ENCODE data around the gene DOK1.
"Not testable (repeated sequence)": the region's sequence is repeated elsewhere in the genome, so short reads cannot be mapped to it uniquely, and the experiment has no call there.

DOK1 gene

DNA sequence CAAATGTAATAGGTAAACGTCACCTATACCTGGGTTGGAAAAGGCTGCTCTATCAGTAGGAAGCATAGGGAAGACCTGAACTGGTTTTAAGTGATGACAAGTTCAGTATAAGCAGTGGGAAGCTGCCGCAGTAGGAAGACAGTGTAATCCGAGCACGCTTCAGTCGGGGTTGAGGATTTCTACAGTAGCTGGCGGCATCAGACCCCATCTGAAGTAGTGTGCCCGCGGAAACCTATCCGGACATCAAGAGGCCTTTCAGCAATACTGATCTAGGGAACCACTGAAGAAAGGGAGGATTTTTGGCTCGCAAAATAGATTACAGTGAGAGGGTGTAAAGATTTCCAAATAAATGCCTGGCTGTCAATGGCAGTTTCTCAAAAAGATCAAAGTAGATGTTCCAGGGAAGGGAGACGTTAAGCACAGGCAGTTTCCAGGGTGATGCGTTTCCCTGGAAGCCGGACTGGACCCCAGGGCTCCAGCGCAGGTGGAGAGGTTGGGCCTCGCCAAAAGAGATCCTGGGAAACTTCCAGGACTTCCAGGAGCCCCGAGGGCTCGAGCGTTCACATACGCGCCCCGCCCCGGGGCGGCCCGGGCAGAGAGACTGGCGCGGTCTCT, 6.1 kb upstream of the DOK1 start:
- DNase-seq (ENCODE audit: low read depth, low spot score), result no peak

DNA sequence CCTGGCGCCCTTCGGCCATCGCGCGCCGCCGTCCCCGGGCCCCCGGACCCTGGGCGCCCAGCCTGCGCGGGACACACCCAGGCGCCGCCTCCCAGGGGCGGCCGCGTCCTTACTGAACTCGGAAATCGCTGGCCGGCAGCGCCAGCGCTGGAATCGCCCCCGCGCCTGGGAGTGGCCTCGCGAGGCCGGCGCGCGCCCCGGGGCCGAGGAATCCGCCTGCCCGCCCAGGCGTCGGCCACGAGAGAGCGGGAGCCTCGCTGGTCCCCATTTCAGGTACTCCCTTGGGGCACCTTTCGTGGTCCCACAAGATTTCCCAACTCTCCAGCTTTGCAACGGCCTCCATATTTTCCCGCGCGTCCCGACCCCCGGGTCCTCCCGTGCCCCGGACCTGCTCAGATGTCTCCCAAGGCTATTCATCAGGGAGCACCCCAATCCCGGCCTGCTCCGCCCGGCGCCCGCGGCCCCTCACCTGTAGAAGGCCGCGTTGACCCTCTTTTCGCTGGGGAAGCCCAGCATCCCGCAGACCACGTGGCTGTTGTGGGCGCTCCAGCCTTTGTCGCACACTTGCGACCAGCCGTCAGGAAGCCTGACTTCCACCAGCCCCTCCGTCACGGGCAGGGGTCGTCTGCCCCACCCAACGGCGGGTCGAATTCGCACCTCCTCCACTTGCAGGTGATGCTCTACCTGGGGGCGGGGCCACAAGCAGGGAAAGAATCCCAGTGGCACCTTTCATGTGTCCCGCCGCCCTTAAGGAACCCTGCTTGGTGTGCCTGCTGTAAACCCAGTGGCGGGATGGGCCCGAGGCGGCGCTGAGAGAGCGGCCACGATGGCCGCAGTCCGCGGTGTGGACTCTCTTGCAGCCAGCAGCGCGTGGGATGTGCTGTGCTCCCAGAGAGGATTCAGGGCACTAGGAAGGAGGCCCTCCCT, 5.4 kb upstream of the DOK1 start:
- no peak for DNase-seq (ENCODE audit: low read depth, low spot score)

DNA sequence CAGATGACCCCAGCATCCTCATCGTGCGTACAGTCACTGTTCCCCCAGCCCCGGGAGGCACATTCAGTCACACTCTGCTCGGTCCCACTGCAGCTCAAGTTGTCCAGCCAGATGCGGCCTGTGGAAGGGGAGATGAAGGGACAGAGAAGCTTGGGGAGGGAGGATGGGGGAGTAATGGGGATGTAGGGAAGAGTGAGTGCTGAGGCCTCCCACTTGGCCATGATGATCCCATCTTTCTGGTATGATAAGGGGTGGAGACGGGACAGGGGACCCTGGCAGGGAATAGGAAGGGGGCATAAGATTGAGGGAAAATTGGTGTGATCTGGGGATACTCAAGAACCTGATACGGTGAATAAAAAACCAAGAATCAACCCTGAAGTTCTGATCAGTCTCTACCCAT, 4.3 kb upstream of the DOK1 start:
- DNase-seq (ENCODE audit: low read depth, low spot score), result no peak

DNA sequence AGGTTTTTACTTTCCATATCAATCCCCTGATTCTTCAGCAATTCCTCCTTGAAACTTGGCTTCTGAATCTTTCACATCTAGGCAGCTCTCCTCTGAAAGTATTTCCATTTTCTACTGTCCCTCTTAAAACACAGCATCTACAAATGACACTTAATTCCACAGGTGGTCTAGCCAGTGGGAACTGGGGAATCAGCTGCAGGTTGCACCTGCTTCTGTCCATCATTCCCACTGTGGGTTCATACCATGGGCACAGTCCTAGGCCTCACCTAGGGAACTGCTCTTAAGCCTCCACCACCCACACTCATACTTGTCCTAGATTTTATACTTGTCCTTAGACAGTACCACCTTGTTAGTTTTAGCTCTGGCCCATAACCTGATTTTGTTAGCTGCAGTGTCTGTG, 3.0 kb upstream of the DOK1 start:
- DNase-seq (ENCODE audit: low read depth, low spot score), result no peak

DNA sequence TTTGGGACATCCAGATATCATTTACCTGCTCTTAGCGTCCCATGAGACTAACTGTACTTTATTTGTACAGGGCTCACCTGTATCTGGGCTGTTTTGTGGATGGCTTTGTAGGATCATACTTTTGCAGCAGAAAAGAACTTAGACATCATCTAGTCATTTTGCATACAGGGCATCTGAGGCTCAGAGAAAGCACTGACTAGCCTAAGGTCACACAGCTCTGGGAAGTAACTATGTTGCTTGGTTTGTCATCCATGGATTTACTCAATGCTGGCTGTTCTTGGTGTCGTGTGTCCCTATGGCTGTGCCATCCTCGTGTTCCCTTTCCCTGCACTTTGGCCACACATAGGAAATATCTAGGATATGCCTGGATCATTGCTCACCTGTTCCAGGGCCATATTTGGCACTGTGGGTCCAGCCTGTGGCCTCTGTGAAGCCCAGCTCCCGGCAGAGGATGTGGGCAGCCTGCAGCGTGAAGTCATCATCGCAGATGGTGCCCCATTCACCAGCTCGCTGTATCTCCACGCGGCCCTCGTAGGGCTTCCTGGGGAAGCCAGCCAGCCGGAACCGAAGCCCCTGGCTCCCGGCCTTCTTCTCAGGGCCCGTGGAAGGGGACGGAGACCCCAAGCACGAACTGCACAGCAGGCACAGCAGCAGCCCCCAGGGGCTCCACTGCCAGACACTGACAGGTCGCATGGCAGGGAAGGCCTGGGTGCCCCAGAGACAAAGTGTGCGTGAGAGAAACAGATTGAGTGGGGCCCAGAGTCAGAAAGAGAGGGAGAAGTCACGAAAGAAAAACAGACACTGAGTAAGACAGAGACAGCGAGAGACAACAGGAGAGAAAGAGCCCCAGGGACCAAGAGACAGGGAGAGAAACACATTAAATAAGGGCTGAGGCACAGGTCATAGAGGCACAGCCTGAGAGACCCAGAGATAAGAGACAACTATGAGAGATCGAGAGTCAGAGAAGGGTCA, 2.3 kb upstream of the DOK1 start:
- no peak for DNase-seq (ENCODE audit: low read depth, low spot score)

DNA sequence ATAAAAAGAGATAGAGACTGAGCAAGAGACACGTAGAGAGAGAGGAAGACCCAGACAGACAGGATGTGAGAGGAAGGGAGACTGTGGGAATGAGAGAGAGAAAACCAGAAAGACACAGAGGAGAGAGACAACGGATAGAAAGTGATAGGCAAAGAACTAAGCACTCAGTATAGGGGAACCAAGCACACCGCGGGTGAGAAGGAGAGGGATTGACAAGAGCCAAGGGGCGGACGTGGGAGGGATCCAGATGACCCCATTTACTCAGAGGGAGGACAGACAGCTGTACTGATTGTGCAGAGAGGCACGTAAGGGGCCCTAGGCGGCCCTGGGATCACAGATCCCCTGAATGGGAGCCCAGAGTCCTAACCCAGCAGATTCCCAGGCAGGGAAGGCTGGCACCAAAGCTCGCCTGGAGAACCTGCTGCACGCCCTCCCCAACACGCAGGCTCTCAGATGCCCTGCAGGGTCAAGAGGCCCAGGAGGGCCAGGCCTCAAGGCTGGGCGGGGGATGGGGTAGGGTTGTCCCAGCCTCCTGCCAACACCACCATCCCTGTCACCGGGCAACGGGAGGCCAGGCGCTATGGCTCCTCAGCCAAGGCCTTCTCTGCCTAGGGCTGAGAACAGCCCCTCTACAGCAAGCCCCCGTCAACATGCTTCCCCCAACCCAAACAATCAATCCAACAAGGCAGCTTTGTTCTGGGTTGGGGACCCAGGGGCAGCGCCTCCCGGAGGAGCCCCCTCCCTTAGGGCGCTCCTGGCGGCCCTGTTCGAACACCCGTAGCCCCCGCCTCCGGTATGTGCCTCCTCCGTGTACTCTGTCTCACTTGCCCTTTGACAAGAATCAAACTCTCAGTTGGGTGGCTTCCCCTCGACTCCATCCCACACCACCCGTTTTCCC, 1.4 kb upstream of the DOK1 start:
- DNase-seq (ENCODE audit: low read depth, low spot score), result no peak

DNA sequence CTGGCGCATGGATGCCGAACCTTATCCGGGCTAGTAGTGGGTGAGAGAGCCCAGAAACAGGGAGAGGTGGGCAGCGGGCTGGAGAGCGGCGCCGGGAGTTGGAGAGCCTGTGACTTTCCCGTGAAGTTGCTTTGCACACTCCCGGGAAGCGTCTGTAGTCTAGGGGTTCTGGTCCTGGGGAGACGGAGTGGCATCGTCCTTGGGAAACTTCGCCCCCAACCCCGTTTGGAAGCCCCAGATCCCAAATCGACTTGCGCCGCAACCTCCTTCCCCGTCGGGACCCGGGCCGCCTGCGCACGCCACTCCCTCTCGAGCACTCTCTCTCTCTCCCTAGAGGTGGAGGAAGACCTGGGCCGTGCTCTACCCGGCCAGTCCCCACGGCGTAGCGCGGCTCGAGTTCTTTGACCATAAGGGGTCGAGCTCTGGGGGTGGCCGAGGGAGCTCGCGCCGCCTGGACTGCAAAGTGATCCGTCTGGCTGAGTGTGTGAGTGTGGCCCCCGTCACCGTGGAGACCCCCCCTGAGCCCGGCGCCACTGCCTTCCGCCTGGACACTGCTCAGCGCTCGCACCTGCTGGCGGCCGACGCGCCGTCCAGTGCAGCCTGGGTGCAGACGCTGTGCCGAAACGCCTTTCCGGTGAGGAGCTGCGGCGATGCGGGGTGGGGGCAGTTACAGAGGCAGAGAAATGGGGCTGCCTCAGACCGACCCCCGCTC, 456 bp downstream of the DOK1 start:
- DNase-seq (ENCODE audit: low read depth, low spot score), result no peak

DNA sequence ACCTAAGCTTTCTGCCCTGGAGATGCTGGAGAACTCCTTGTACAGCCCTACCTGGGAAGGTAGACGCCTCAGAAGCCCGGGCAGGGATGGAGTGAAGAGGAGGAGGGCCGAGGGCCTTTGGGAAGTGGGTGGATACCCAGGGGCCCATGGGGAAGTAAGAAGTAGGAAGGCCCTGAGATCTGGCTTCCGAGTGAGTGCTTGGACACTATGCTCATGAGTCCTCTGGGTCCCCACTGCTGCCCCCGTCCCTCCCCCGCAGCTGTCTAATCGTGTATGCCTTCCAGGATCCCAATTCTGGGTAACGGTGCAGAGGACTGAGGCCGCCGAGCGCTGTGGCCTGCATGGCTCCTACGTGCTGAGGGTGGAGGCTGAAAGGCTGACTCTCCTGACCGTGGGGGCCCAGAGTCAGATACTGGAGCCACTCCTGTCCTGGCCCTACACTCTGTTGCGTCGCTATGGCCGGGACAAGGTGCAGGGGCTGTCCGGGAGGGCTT, 1.1 kb downstream of the DOK1 start:
- no peak for DNase-seq (ENCODE audit: low read depth, low spot score)

DNA sequence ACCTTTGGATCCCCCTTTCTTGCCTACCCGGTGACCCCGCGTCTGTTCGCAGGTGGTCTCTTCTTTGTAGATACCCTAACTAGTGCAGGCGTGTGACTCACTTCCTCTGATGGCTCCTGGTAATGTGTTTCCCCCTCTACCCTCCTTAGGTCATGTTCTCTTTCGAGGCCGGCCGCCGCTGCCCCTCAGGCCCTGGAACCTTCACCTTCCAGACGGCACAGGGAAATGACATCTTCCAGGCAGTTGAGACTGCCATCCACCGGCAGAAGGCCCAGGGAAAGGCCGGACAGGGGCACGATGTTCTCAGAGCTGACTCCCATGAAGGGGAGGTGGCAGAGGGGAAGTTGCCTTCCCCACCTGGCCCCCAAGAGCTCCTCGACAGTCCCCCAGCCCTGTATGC, 1.6 kb downstream of the DOK1 start:
- no peak for DNase-seq (ENCODE audit: low read depth, low spot score)

DNA sequence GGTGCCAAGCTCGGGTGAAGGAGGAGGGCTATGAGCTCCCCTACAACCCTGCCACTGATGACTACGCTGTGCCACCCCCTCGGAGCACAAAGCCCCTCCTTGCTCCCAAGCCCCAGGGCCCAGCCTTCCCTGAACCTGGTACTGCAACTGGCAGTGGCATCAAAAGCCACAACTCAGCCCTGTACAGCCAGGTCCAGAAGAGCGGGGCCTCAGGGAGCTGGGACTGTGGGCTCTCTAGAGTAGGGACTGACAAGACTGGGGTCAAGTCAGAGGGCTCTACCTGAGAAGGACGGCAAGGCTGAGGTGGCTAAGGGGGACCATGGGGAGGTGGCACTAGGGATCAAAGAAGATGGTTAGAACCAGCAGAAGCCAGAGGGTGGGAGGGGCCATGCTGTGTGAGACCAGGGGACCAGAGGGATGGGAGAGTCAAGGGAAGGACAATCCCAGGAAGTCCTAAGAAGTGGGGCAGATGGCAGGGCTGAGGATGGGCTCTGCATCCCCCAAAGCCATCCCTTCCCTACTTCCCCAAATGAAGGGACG, 2.4 kb downstream of the DOK1 start:
- DNase-seq (ENCODE audit: low read depth, low spot score), result no peak

DNA sequence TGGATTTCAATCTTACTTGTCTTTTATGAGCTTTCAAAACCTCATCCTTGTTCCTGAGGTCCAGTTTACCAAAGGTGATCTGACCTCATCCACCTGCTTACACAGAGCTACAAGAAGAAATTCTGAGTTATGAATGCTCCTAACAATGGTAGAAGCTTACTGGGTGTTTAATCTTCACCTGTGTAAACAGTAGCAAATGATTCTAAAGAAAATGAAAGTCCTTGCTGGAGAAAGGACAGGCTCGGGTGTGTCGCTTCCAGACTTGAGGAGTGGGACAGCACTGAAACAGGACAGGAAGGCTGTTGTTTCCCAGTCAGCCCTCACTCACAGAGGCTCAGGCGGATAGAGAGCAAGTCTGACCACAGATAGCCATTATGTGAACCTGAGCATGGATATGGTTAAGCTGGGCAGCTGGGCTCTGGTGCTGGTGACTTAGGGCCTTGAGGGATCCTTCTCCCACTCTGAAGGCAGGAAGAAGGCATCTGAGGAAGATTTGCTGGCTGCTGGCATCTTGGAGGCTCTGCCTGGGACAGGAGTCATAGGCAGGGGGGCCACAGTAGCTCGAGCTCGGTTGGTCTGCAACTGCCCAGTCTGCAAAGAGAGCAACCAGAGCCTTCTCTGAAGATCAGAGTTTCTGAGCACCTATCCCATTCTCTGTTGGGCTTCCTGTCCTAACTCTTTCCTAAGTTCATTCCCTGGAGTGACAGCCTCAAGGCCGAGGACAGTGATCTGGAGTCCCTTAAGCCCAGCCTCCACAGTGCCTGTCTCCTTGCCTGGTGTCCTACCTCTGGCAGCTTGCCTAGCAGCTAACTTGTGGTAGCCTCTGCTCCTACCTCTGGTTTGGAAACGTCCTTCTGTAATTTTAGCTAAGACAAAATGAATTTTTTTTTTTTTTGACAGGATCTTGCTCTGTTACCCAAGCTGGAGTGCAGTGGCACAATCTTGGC, 4.0 kb downstream of the DOK1 start:
- no peak for DNase-seq (ENCODE audit: low read depth, low spot score)

DNA sequence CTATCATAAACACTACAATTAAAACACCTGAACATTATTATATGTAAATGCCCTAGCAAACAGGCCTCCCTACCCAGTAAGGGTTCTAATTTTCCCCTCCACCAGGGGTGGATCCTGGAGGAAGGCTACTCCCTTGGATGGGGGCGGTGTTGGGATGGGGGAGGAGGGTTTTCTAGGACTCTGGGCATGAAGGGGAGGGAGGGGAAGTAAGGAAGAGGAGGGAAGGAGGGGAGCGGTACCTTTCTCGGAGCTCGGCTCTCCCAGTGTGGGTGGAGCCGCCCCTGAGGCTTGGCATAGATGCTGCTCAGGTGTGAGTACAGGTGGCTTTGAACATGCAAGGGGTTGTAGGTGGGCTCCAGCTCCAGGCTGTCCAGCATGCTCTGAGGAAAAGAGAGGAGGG, 5.4 kb downstream of the DOK1 start:
- no peak for DNase-seq (ENCODE audit: low read depth, low spot score)

DNA sequence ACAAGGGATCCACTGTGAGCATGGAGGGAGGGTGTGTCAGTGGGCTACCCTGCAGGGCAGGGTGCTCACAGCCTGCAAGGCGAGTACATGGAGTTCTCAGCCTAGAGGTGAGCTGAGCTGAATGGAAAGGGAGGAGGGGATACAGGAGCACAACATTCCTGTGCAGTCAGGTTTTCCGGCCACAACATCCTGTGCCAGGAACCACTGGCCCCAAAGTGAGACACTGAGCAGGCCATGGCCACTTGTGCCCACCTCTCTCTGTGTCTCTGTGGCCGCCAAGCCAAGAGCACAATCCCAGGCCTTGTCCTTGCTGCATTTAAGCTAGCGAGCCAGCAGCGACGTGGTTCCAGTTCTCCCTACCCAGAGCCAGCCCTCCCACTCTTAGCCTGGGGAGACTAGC, 6.1 kb downstream of the DOK1 start:
- no peak for DNase-seq (ENCODE audit: low read depth, low spot score)

DNA sequence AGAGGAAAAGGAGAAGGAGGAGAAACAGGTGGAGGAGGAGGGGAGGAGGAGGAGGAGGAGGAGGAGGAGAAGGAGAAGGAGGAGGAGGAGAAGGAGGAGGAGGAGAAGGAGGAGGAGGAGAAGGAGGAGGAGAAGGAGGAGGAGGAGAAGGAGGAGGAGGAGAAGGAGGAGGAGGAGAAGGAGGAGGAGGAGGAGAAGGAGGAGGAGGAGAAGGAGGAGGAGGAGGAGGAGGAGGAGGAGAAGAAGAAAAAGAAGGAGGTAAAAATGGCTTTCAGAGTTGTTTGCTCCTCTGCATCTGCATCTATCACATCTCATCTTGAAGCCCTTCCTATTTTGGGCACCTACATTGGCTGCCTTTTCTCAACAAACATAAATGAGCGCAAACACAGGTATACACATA, 6.5 kb downstream of the DOK1 start:
- not testable (repeated sequence) for DNase-seq (ENCODE audit: low read depth, low spot score)

DNA sequence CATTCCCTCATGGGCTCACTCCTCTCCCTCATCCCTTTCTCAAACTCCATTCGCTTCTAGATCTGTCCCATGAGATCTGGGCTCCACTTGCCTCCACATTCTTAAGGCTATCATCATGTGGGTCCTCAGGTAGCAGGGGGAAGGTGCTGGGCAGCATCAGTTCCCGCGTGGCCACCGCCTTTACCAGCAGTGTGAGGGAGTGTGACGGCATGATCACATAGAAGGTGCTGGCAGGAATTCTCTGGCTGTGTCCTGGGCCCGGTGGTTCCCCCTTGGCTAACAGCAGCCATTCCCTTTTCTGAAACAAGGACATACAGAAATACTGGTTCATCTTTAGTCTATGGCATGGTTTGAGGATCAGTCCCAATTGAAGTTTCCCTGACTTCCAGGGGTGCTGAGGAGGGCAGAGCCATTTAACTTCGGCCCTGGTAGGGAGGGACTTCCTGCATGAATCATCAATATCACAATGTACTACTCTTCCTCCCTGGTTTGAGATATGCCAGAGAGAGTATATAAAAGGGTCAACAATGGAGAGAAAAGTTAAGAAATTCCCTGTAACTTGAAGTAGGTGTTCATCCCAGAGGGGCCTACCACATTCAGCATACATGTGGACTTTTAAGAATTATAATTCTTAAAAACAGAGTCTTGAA, 7.7 kb downstream of the DOK1 start:
- no peak for DNase-seq (ENCODE audit: low read depth, low spot score)

DNA sequence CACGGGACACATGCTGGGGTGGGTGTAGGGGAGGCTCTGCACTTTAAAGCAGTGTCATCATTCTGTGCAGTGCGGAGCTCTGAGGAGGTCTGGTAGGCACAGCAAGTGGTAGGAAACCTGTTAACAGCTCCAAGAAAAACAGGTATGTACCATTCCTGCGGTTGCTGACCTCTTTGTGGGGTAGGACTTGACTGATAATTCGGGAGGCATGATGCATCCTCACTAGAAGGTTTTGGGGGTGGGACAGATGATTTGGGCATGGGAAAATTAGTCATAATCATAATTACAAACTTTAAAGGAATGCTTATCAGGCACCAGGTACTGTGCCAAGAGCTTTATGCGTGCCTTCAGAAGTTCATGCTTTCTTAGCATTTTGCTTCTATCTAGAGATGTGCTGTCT, 9.7 kb downstream of the DOK1 start:
- no peak for DNase-seq (ENCODE audit: low read depth, low spot score)

DNA sequence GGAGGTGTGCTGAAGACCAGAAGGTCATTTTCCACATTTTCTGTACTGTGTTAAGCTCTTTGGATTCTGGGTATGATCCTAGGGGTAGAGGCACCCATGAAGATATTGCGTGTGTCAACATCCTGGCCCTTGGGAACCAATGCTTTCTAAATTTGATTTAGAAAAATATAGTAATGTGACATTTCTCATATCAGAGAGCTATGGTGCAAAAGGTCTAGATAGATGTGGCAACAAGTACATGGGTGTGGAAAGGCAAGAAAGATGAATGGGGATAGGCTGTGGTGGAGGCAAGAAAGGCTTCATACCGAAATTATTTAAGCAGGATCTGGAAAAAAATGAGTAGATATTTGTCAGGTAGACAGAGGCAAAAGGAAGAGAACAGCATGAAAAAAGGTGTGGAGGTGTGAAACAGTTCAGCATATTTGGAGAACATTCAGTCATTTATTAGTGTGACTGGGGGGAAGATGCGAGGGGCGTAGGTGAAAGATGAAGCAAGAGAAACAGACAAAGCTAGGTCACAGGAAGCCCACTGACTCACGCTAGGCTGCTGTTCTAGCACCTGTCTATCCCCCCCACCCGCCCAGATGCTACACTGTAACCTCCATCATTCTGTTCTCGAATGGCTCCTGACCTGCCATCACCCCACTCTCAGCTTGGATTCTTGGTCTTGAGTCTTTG, 11.7 kb downstream of the DOK1 start:
- DNase-seq (ENCODE audit: low read depth, low spot score), result no peak

DNA sequence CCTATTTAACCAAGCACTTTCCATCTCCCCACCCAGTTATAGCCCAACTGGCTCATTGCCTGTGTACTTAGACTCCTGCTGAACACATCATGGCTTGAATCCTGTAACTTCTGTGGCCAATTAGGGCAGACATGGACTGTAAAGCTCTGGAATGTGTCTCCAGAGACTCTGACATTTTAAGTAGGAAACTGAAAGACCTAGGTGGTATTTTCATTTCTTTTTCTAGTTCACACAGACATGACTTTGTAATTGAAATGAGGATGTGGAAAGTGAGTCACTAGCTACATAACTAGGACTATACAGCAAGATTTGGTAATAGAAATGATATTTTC, 12.2 kb downstream of the DOK1 start:
- no peak for DNase-seq (ENCODE audit: low read depth, low spot score)

All from activated naive CD8-positive, alpha-beta T cell treated with anti-CD3 and anti-CD28 coated beads, Interleukin-2, amount 50 U/mL, for 16 hours (primary cell).